Measurements from ENCODE around the gene TMOD3. TPM values are rescaled to one million over a fixed set of nuclear protein-coding genes. Genes with fewer than 3 reads are reported as not detected.
"Not testable (repeated sequence)": the region's sequence is repeated elsewhere in the genome, so short reads cannot be mapped to it uniquely, and the experiment has no call there.

TMOD3 gene
- 41.9 TPM for total RNA-seq

GRCh38 chr15:51829376-51830275 lies at the start of gene TMOD3:
TSS of gene TMOD3 (plus strand) at chr15:51829653. CDS start at chr15:51862885, 33,232 bp downstream.
- DNase-seq, result peak; percentile 72

- no peak for DNase-seq
Observed at GRCh38 chr15:51780636-51781035, 48.8 kb upstream of the TMOD3 start.

- no peak for DNase-seq
Observed at GRCh38 chr15:51781506-51781905, 47.9 kb upstream of the TMOD3 start.

DNA sequence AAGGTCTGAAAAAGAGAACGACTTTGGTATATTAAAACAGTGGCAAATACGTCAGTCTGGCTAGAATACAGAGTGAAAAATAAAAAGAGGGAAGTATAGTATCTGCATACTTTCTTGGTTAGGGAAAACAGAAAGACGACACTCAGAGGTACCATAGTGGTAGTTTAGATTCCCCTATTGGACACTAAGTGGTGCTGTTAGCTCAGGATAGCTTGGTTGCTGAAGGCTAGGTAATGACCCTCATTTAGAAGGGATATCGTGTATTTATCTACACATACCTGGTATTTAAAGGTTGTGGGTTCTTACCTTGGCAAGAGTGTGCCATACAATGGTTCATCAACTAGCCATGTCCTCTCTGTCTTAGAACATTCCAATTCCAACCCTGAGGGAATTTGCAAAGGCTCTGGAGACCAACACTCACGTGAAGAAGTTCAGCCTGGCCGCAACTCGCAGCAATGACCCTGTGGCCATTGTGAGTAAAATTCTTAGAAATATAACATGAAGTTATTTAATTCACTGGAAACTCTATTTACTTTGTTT lies 47.0 kb upstream of the TMOD3 start:
- no peak for DNase-seq

DNA sequence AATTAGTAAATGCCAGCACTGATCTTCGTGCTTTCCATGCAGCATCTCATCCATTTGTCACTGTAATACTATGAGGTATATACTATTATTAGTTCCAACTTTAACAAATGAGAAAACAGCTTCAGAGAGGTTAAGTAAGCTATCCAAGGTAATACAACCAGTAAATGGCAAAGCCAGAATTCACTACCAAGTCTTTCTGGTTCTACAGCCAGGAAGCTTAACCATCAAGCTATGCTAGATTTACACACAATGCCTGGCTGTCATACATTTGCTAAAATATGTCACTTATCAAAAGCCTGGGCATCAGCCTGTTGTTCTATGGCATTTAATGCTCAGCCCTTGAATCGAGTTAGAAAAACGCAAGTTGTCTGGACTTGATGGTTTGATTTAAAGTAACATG lies 45.5 kb upstream of the TMOD3 start:
- DNase-seq, result no peak

DNA sequence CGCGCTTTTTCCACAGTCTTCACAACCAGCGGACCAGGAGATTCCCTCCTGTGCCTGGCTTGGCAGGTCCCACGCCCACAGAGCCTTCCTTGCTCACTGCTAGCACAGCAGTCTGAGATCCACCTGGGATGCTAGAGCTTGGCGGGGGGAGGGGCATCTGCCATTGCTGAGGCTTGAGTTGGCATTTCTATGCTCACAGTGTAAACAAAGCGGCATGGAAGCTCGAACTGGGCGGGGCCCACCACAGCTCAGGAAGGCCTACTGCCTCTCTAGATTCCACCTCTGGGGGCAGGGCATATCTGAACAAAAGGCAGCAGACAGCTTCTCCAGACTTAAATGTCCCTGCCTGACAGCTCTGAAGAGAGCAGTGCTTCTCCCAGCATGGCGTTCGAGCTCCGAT lies 42.3 kb upstream of the TMOD3 start:
- not testable (repeated sequence) for DNase-seq

DNA sequence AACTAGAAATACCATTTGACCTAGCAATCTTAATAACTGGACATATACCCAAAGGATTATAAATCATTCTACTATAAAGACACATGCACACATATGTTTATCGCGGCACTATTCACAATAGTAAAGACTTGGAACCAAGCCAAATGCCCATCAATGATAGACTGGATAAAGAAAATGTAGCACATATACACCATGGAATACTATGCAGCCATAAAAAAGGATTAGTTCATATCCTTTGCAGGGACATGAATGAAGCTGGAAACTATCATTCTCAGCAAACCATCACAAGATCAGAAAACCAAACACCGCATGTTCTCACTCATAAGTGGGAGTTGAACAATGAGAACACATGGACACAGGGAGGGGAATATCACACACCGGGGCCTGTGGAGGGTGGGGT lies 37.0 kb upstream of the TMOD3 start:
- not testable (repeated sequence) for DNase-seq

DNA sequence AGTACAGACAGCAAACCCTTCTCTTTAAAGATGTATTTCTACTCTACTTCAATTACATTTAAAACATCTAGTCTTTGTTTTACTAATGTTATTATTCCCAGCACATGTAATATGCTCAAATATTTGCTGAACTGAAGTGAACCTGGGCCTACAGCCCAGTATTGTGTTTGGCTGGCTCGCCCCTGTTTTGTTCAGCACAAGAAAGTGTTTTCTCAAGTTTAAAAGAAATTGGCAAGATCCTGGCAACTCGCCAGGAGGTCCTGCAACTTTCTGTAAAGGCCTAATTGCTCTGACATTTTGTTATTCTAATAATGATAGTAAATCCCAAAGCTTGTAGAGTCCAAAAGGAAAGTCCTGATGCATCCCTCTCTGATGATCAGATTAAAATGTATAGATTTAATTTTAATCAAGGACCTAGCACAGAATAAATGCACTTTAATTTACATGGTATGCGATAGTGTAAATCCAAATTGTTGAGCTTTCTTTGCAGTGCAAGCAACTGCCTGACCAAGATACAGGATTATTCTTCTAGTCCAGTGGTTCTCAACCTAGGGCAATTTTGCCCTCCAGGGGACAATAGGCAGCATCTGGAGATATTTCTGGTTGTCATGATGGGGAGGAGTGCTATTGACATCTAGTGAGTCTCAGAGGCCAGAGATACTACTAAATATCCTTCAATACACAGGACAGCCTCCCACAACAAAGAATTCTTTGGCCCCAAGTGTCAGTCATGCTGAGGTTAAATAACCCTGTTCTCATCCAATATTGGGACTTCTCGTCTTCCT lies 35.7 kb upstream of the TMOD3 start:
- no peak for DNase-seq

DNA sequence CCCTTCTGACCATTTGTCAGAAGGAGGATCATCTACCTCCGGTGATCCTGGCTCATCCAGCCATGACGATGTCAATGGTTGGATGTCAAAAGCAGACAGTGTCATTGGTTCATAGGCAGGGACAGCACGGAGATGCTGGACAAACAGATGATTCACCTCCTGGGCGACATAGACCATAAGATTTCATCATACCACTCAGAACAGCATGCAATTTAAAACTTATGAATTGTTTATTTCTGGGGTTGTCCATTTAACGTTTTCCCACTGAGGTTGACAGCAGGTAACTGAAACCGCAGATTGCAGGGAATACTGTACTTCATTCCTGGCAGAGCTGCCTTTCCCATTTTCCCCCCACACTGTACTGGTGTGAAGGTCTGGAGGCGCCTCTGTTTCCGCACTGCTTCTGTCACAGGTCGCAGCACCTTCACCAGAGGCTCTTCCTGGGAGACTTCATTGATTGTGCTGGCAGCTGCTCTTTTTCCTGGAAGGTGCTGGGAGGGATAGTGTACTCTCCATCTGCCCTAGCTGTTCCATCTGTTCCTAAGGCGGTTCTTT lies 32.5 kb upstream of the TMOD3 start:
- no peak for DNase-seq

- no peak for DNase-seq
Observed at GRCh38 chr15:51798281-51798680, 31.2 kb upstream of the TMOD3 start.

DNA sequence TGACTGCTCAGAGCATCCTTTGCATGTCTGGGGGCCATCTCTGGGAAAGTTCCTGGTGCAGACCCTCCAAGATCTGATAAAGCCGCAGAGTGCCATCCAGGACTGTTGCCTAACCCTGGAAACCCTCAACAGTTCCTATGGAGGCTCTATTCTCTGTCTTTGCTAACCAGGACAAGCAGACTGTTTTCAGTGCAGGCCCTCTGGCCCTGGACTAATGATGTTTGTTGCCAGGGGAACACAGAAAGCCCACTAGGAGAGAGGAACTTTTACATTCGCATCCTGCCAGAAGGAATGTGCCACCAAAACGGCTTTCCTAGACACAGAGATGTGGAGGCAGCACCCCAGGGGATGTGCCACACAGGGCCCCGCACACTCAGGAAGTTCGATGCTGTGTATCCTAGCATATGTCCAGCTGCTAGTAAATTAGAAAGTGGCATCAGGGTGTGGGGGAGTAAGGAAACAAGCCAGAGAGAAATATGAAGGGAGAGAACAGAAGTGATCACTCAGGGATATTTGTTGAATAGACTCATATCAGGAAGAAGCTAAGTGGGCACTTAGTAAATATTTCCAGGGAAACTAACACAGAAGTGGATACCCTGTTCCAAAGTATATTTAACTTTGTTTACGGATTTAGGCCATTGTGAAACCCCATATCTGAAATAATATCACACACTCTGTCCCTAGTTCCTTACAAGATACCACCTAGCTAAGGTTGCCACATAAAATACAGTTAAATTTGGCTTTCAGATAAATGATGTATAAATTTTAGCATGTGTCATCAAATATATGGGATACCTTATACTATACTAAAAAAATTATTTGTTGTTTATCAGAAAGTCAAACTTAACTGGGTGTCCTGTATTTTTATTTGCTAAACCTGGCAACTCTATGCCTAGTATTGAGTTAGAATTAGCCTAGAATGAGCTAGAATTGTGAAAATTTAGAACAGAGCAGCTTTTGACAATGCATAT lies 29.9 kb upstream of the TMOD3 start:
- no peak for DNase-seq

DNA sequence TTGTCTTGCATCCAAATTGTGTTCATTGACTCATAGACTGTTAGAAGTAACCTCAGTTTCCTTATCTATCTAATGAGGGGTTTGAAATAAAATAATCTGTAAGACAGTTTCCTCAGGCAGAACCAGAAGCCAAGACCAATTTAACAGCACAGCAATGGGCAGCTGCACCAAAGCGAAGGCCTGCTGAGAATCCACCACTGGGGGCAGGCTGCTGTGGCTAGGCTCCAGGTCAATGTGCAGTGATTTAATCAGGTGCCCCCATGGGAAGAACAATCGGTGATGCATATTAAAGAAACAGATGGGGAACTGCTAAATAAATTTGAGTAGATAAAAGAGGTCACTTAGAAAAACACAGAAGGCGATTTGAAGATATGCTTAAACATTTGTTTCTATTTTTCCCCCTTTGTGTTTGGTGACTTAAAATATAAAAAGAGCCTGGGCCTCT lies 28.0 kb upstream of the TMOD3 start:
- DNase-seq, result no peak

DNA sequence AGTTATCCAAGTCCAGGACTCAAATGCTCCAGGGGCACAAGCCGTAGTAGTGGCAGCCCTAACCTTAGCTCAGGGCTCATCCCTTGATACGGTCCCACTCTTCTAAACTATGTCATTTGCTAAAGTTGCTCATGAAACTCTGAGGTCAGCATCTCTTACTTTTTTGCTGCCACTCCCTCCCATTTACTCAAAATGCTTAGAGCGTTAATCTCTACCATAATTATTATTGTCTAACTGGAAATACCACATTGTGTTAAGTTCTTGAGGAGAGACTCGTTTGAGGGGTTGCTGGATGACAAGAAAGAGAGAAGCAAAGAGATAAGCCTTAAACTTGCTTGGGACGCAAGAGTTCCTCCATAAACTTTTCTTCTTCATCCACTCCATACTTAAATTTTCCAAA lies 26.9 kb upstream of the TMOD3 start:
- DNase-seq, result no peak

GRCh38 chr15:51803965-51804364 lies 25.5 kb upstream of the TMOD3 start:
- DNase-seq, result no peak

- no peak for DNase-seq
Observed at GRCh38 chr15:51806123-51806522, 23.3 kb upstream of the TMOD3 start.

DNA sequence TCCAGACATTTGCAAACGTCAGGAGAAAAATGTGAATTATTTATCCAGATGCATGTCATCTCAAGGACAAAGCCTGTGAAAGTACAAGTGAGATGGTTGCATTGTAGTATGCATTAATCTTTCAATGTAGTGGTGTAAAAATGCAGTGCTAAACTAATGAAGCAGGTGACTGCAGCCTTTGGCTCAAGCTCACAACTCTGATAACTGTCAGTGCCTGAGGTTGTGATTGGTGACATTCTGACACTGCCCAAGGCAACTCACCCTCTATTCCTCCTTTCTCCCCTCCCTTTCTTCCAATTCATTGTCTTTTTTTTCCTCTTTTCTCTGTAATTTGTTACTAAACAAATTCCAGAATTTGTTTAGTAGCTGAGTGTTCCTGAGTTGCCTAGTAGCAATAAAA lies 20.0 kb upstream of the TMOD3 start:
- no peak for DNase-seq

DNA sequence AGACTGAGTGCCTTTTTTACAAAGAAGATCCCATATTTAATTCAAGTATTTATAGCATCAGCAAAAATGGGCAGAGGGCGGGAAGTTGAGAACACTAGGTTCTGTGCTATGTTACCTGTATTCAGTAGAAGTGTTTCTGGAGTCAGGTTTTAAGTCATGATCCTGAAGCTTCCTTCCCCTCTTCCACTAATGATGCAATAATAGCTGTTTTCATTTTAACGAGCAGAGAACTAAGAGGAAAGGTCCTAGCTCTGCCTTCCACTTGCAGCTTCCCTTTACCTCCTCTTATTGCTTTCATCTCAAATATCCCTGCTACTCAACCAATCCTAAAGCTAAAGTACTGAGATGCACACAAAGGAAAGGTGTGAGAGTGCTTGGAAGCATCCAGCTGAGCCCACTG lies 16.9 kb upstream of the TMOD3 start:
- DNase-seq, result no peak

- DNase-seq, result no peak
Observed at GRCh38 chr15:51814606-51815005, 14.8 kb upstream of the TMOD3 start.

GRCh38 chr15:51816611-51817010 lies 12.8 kb upstream of the TMOD3 start:
- no peak for DNase-seq

- DNase-seq, result no peak
Observed at GRCh38 chr15:51818150-51818549, 11.3 kb upstream of the TMOD3 start.

DNA sequence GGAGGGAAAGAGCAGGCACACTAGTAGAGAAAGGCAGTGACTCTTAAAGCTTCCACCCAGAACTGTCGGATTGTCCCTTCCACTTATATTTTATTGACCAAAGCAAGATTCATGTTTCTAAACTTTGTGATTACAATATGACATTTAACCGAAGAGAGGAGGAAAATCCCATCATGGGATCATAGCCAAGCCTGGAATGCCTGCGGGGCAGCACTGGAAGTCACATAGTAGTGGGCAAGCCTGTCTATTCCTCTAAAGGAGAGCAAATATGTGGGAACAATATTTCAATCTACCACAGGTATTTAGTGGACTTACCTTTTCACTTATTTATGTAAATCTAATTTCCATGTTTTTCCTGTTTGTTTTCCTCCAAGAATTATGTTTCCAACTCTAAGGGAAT lies 3.8 kb upstream of the TMOD3 start:
- no peak for DNase-seq
